ENCODE results near the gene CYP1B1.

CYP1B1 gene

GRCh38 chr2:38070438-38070837 is 5.5 kb downstream of the CYP1B1 start:
- no peak for TF ChIP-seq CTCF (IDR thresholded peaks at IDR 0.05; ENCODE audit: low read depth, low read length)
- H3K4me3 ChIP-seq (ENCODE audit: low read depth, low read length) = no peak overlapping the region

- TF ChIP-seq CTCF (IDR thresholded peaks at IDR 0.05; ENCODE audit: low read depth, low read length) = no peak
- no peak overlapping the region for H3K4me3 ChIP-seq (ENCODE audit: low read depth, low read length)
Measured at GRCh38 chr2:38068234-38068633, 7.7 kb downstream of the CYP1B1 start.

- TF ChIP-seq CTCF (IDR thresholded peaks at IDR 0.05; ENCODE audit: low read depth, low read length) = no peak
- no peak overlapping the region for H3K4me3 ChIP-seq (ENCODE audit: low read depth, low read length)
Measured at GRCh38 chr2:38066421-38067115, 9.4 kb downstream of the CYP1B1 start.

- H3K4me3 ChIP-seq (ENCODE audit: low read depth, low read length) = no peak overlapping the region
- no peak for TF ChIP-seq CTCF (IDR thresholded peaks at IDR 0.05; ENCODE audit: low read depth, low read length)
Measured at GRCh38 chr2:38065502-38066135, 10.3 kb downstream of the CYP1B1 start.

GRCh38 chr2:38064801-38065501 is 11.0 kb downstream of the CYP1B1 start:
- no peak overlapping the region for H3K4me3 ChIP-seq (ENCODE audit: low read depth, low read length)
- TF ChIP-seq CTCF (IDR thresholded peaks at IDR 0.05; ENCODE audit: low read depth, low read length) = no peak

- TF ChIP-seq CTCF (IDR thresholded peaks at IDR 0.05; ENCODE audit: low read depth, low read length) = no peak
- H3K4me3 ChIP-seq (ENCODE audit: low read depth, low read length) = no peak overlapping the region
Measured at GRCh38 chr2:38060236-38061018, 15.5 kb downstream of the CYP1B1 start.

All from WI38 (cell line).